Smooth muscle cell (in vitro differentiated cells): Measurements from ENCODE around the gene PRKCA. TPM values are rescaled to one million over a fixed set of nuclear protein-coding genes. Genes with fewer than 3 reads are reported as not detected.

Source experiments
- DNase-seq: peaks from one replicate; lab custom pipeline; 2025; ENCODE audit not compliant: unreplicated experiment; lab: John Stamatoyannopoulos, UW
- H2AFZ ChIP-seq: fragments of 200-600 bp; sonication (generic); 2 replicates; pipeline ENCODE4 v1.6.0; 2016; ENCODE audit warnings: antibody characterized with exemption, low read depth, mild to moderate bottlenecking
- H3F3A ChIP-seq: fragments of 200-600 bp; sonication (generic); 2 replicates; pipeline ENCODE4 v1.6.0; 2017; ENCODE audit warnings: antibody characterized with exemption, low read depth
- H3K27ac ChIP-seq: fragments of 200-600 bp; sonication (generic); 2 replicates; pipeline ENCODE4 v1.5.1; 2016; ENCODE audit warnings: low read depth, mild to moderate bottlenecking
- H3K27me3 ChIP-seq: fragments of 200-600 bp; sonication (generic); 2 replicates; pipeline ENCODE4 v1.6.1; 2016; ENCODE audit warnings: low read depth, mild to moderate bottlenecking
- H3K36me3 ChIP-seq: fragments of 200-600 bp; sonication (generic); 2 replicates; pipeline ENCODE4 v1.5.1; 2016; ENCODE audit warnings: low read depth
- H3K4me1 ChIP-seq: fragments of 200-600 bp; sonication (generic); 2 replicates; pipeline ENCODE4 v1.5.1; 2016; ENCODE audit warnings: low read depth
- H3K4me2 ChIP-seq: fragments of 200-600 bp; sonication (generic); 2 replicates; pipeline ENCODE4 v1.6.0; 2016; ENCODE audit warnings: mild to moderate bottlenecking
- H3K4me3 ChIP-seq: fragments of 200-600 bp; sonication (generic); 2 replicates; pipeline ENCODE4 v1.5.1; 2016; ENCODE audit warnings: mild to moderate bottlenecking
- H3K79me2 ChIP-seq: fragments of 200-600 bp; sonication (generic); 2 replicates; pipeline ENCODE4 v1.6.0; 2016; ENCODE audit warnings: low read depth, mild to moderate bottlenecking
- H3K9ac ChIP-seq: fragments of 200-600 bp; sonication (generic); 2 replicates; pipeline ENCODE4 v1.6.0; 2016; ENCODE audit warnings: low read depth
- H3K9me3 ChIP-seq: fragments of 200-600 bp; sonication (generic); replicated peaks from 2 replicates; pipeline ENCODE4 v1.5.1; 2016; ENCODE audit warnings: low read depth
- H4K20me1 ChIP-seq: fragments of 200-600 bp; sonication (generic); 2 replicates; pipeline ENCODE4 v1.6.0; 2016; ENCODE audit warnings: low read depth
- CTCF ChIP-seq: fragments of 200-600 bp; sonication (generic); IDR thresholded peaks from 2 replicates; pipeline ENCODE4 v1.5.1; 2017; ENCODE audit warnings: borderline replicate concordance, mild to moderate bottlenecking, antibody characterized with exemption; ENCODE audit not compliant: insufficient read depth, poor library complexity, severe bottlenecking
- WGBS: methylation state at CpG from one replicate; pipeline ENCODE4 v1.1.7; 2016; ENCODE audit warnings: low lambda C conversion rate; 5-methylcytosine and 5-hydroxymethylcytosine counted together
- polyA plus RNA-seq: library from polyadenylated mRNA; unstranded; fragments of >200 nt; fragmentation: Nextera tagmentation; extraction: Ambion mirVana; gene quantifications from 2 replicates; pipeline ENCODE4 v1.2.1, GENCODE V29; 2016
- total RNA-seq: library from RNA; depleted of rRNA; stranded (reverse); fragments of >200 nt; gene quantifications from 2 replicates; pipeline ENCODE4 v1.2.3, GENCODE V29; 2014

Gene PRKCA
- total and polyA plus RNA-seq, 2 experiments from 2014 or later, result 0.78 to 7.1 TPM

GRCh38 chr17:66527335-66527734 lies 224.9 kb downstream of the PRKCA start:
- H3K79me2 ChIP-seq, result no peaks in the 10 kb centered on the region
- no peak overlapping the region for H3K4me3 ChIP-seq
- H2AFZ ChIP-seq, result no peak overlapping the region
- H4K20me1 ChIP-seq, result no peaks in the 10 kb centered on the region
- no peaks in the 10 kb centered on the region for H3K9me3 ChIP-seq
- H3F3A ChIP-seq, result peaks cover 8% of the 10 kb centered on the region
- H3K36me3 ChIP-seq, result no peaks in the 10 kb centered on the region
- no peak for DNase-seq
- H3K9ac ChIP-seq, result no peak overlapping the region
- H3K4me2 ChIP-seq, result no peak overlapping the region
- H3K27ac ChIP-seq, result no peak overlapping the region
- 97% methylated on average over 5 of the region's 5 CpGs for WGBS
- no peak for TF ChIP-seq CTCF
- no peaks in the 10 kb centered on the region for H3K27me3 ChIP-seq
- H3K4me1 ChIP-seq, result peaks cover 13% of the 10 kb centered on the region

- TF ChIP-seq CTCF, result no peak
- no peak for DNase-seq
Observed at GRCh38 chr17:66531851-66532295, 229.5 kb downstream of the PRKCA start.

GRCh38 chr17:66533572-66533971 lies 231.2 kb downstream of the PRKCA start:
- no peaks in the 10 kb centered on the region for H4K20me1 ChIP-seq
- no peaks in the 10 kb centered on the region for H3K27me3 ChIP-seq
- WGBS, result 3% methylated on average over 9 of the region's 9 CpGs
- peaks cover 4% of the 10 kb centered on the region for H3F3A ChIP-seq
- no peak overlapping the region for H3K4me3 ChIP-seq
- H2AFZ ChIP-seq, result no peak overlapping the region
- no peaks in the 10 kb centered on the region for H3K79me2 ChIP-seq
- peaks cover 32% of the 10 kb centered on the region for H3K4me1 ChIP-seq
- H3K27ac ChIP-seq, result no peak overlapping the region
- H3K4me2 ChIP-seq, result peak overlapping the region; percentile 66
- no peaks in the 10 kb centered on the region for H3K36me3 ChIP-seq
- no peak overlapping the region for H3K9ac ChIP-seq
- TF ChIP-seq CTCF, result no peak
- no peaks in the 10 kb centered on the region for H3K9me3 ChIP-seq
- DNase-seq, result no peak

More at GRCh38 chr17:66531851-66532295, 229.5 kb downstream of the PRKCA start:
- H3K4me1 ChIP-seq, result peaks cover 32% of the 10 kb centered on the region
- no peaks in the 10 kb centered on the region for H3K36me3 ChIP-seq
- H3K9ac ChIP-seq, result no peak overlapping the region
- no peaks in the 10 kb centered on the region for H3K9me3 ChIP-seq
- H3K27ac ChIP-seq, result no peak overlapping the region
- H3K4me2 ChIP-seq, result no peak overlapping the region
- H2AFZ ChIP-seq, result no peak overlapping the region
- H3K4me3 ChIP-seq, result no peak overlapping the region
- H3K27me3 ChIP-seq, result no peaks in the 10 kb centered on the region
- H3F3A ChIP-seq, result peaks cover 4% of the 10 kb centered on the region
- no peaks in the 10 kb centered on the region for H4K20me1 ChIP-seq
- 59% methylated on average over 5 of the region's 5 CpGs for WGBS
- no peaks in the 10 kb centered on the region for H3K79me2 ChIP-seq

GRCh38 chr17:66533986-66534385 lies 231.6 kb downstream of the PRKCA start:
- Histone ChIP-seq H3K27me3 (no peaks in the 10 kb centered on the region), H3K4me1 (peaks cover 32% of the 10 kb centered on the region), H3K27ac (no peak overlapping the region), H3K79me2 (no peaks in the 10 kb centered on the region), H4K20me1 (no peaks in the 10 kb centered on the region), H2AFZ (no peak overlapping the region), H3F3A (peaks cover 8% of the 10 kb centered on the region), H3K4me3 (no peak overlapping the region), H3K4me2 (peak overlapping the region; percentile 66), H3K9me3 (no peaks in the 10 kb centered on the region), H3K36me3 (no peaks in the 10 kb centered on the region), H3K9ac (no peak overlapping the region)
- 61% methylated on average over 5 of the region's 5 CpGs for WGBS
- TF ChIP-seq CTCF, result no peak
- no peak for DNase-seq
